HEK293T (cell line): ENCODE results near the gene CDC42EP3.

ENCODE experiments used
- ARNT ChIP-seq: fragments of 450-650 bp; IDR thresholded peaks from 2 replicates; pipeline ENCODE4 v1.6.1; 2017; ENCODE audit warnings: mild to moderate bottlenecking
- BHLHE40 ChIP-seq: fragments of 450-650 bp; IDR thresholded peaks from 2 replicates; pipeline ENCODE4 v1.6.1; 2016; ENCODE audit warnings: mild to moderate bottlenecking, moderate library complexity, borderline replicate concordance
- FOXK2 ChIP-seq: fragments of 450-650 bp; IDR thresholded peaks from 2 replicates; pipeline ENCODE4 v1.6.1; 2016; ENCODE audit warnings: mild to moderate bottlenecking
- NFRKB ChIP-seq: fragments of 450-650 bp; IDR thresholded peaks from 2 replicates; pipeline ENCODE4 v1.6.1; 2016; ENCODE audit warnings: mild to moderate bottlenecking, moderate library complexity
- SP1 ChIP-seq: fragments of 450-650 bp; IDR thresholded peaks from 2 replicates; pipeline ENCODE4 v1.6.1; 2017
- SUZ12 ChIP-seq: fragments of 450-650 bp; IDR thresholded peaks from 2 replicates; pipeline ENCODE4 v1.6.1; 2016; ENCODE audit warnings: mild to moderate bottlenecking
- TF ChIP-seq, protein P1 (sequence below): fragments of 450-650 bp; IDR thresholded peaks from 2 replicates; pipeline ENCODE4 v1.6.1; 2016

DNA sequence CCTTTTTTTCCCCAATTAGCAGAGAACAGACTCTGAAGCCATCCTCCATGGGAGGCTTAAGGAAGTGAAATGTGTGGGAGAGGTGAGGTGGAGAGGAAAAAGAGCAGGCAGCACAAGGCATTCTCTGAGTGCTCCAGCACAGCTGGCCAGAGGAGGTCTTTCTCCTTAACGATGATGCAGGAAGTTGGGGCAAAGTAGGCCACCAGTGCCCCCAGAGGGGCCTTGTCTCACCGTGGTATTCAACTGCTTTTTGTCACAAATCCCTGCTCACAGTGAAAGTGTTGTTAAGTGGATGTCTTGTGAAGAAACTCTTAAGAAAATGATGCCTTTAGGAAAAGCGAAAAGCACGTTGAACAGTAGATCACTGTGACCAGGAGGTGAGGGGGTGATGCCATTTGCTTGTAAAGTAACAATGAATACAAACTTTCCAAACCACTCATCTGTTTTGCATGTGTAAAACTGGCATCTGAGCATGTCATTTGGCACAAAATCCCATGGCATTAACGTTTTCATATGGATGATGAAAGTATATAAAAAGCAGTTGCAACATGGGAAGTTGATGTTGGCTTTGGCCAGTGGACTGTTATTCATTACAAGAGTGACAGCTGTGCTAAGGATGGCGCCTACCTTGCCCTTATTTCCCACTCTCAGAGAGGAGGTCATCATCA, 49.2 kb upstream of the CDC42EP3 start:
- TF ChIP-seq, protein P1, sequence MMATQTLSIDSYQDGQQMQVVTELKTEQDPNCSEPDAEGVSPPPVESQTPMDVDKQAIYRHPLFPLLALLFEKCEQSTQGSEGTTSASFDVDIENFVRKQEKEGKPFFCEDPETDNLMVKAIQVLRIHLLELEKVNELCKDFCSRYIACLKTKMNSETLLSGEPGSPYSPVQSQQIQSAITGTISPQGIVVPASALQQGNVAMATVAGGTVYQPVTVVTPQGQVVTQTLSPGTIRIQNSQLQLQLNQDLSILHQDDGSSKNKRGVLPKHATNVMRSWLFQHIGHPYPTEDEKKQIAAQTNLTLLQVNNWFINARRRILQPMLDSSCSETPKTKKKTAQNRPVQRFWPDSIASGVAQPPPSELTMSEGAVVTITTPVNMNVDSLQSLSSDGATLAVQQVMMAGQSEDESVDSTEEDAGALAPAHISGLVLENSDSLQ = no peak
- no peak for TF ChIP-seq ARNT
- no peak for TF ChIP-seq SP1
- TF ChIP-seq SUZ12 = no peak
- no peak for TF ChIP-seq NFRKB
- no peak for TF ChIP-seq FOXK2
- no peak for TF ChIP-seq BHLHE40
